GM10266 (cell line): ENCODE results near the gene ATP1A2.

Experiments used
- DNase-seq: peaks from one replicate; pipeline ENCODE4 v3.0.0; 2012; ENCODE audit errors: extremely low spot score
- CTCF ChIP-seq: IDR thresholded peaks from 2 replicates; pipeline ENCODE4 v1.5.1; 2012; ENCODE audit warnings: mild to moderate bottlenecking, low read depth; ENCODE audit not compliant: control insufficient read depth, insufficient read depth; ENCODE audit errors: missing control alignments

ATP1A2 gene

GRCh38 chr1:160074865-160075264 is 40.7 kb upstream of the ATP1A2 start:
- DNase-seq = no peak
- TF ChIP-seq CTCF = no peak

DNA sequence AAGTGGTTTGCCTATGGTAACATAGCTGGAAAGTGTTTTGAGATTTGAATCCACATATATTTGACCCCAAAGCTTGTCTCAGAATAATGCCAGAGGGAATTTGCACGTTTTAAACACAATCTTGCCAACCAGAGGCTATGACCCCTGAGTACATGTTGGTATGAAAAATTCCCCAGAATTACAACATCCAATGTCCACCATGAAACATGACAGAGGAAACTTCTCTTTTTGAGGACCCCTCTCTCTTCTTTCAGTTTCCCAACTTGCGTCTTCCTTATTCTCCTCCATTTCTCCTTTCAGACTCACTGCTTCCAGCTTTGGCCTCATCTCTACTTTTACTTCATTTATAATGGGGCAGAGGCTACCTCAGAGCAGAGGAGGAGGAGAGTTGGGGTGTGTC is 39.7 kb upstream of the ATP1A2 start:
- DNase-seq = no peak
- no peak for TF ChIP-seq CTCF

DNA sequence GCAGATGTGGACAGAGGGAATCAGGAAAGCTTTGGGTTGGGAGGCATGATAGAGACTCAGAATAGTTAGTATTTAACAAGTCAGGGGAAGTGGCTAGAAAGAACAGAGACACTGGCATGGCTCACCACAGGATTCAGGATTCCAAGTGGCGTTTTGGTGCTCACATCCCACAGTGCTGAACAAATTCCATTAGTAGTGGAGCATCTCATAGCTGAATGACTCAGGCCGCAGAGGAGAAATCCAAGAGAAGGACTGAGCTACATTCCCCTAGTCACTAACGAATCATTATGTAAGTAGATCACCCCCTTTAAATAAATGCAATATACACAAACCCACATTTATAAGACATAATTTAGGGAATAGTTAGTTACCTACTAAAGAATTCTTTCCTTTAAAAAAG is 39.3 kb upstream of the ATP1A2 start:
- TF ChIP-seq CTCF = no peak
- no peak for DNase-seq

GRCh38 chr1:160077486-160077885 is 38.1 kb upstream of the ATP1A2 start:
- no peak for TF ChIP-seq CTCF
- DNase-seq = no peak

GRCh38 chr1:160078512-160079195 is 36.9 kb upstream of the ATP1A2 start:
- DNase-seq = peak; percentile 82
- peak; percentile 80 for TF ChIP-seq CTCF

DNA sequence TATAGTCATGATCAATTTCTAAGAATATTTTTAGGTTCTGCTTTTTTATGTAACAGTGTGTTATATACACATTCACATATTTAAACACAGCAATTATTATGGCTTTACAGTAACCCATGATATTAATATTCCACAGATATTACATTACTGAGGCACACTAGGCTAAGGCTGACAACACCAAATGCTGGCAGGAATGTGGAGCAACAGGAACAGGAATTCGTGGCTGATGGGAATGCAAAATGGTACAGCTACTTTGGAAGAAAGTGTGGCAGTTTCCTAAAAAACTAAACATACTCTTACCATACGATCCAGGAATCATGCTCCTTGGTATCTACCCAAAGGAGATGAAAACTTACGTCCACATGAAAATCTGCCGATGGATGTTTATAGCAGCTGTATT is 36.1 kb upstream of the ATP1A2 start:
- TF ChIP-seq CTCF = no peak
- no peak for DNase-seq

DNA sequence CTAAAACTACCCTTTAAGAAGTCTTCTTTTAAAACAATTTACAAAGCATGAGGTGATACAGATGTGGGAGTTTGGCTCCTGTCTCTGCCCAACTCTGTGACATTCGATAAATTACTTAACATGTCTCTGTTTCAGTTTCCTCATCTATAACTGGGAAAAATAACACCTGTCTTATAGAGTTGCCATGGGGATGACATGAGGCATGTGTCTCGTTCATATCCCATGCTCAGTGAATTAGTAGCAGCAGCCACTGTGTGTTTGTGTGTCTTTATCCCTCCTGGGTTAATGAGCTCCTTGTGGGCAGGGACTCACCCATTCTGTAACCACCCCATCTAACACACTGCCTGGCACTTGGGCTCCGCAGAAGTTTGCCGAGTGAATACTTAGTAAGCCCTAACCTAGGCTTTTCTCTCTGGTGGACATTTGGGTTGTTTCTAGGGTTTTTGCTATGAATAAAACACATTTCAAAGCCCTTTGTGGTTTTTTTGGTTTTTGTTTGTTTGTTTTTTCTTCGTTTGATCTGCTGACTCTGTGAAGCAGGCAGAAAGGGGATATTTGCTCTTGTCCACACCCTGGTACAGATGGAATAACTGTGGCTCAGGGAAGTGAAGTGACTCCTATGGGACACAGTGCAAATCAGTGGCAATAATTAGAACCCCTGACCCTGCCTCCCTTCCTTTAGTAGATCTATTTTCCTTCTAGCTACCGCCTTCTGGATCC is 35.0 kb upstream of the ATP1A2 start:
- TF ChIP-seq CTCF = no peak
- no peak for DNase-seq
